ENCODE measurements around the gene BCL2L11.
A peak's percentile ranks its signal among the peaks of the same experiment; 100 is the strongest.

The BCL2L11 gene

DNA sequence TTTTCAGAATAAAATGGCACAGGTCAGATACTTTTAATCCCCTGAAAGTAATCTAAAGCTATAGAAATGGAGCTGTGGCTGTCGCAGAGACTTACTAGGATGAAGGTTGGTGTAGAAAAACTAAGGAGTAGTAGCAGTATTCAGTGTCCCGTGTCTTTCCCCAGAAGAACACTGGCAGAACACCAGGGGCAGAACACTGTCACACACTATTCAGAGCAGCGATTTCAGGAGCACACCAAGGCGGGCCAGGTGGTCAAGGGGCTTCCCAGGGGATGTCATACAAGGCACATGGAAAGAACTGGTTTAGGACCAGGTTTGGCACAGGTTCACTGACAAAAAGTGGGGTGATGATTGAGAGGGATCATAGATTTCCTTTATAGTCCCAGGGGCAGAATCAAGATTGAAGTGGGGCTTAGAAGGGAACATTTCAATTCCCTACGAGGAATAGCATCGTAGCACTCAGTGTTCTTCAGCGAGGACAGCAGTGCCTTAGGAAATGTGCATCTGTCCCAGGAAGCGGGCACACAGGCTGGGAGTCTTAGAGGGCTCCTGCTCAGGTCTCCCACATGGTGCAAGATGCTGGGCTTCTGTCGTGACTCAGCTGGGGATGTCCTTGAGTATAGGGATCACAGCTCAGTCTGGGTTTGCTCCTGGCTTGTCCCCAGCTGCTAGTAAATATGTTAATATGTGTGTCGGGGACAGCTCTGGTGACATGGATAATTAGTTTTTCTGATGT, 22.6 kb downstream of the BCL2L11 start:
- DNase-seq: no peak
- no peaks in the 10 kb centered on the region for H3K9me3 Mint-ChIP-seq
- peak overlapping the region; percentile 78 for H3K27ac Mint-ChIP-seq
- TF ChIP-seq, protein P1, sequence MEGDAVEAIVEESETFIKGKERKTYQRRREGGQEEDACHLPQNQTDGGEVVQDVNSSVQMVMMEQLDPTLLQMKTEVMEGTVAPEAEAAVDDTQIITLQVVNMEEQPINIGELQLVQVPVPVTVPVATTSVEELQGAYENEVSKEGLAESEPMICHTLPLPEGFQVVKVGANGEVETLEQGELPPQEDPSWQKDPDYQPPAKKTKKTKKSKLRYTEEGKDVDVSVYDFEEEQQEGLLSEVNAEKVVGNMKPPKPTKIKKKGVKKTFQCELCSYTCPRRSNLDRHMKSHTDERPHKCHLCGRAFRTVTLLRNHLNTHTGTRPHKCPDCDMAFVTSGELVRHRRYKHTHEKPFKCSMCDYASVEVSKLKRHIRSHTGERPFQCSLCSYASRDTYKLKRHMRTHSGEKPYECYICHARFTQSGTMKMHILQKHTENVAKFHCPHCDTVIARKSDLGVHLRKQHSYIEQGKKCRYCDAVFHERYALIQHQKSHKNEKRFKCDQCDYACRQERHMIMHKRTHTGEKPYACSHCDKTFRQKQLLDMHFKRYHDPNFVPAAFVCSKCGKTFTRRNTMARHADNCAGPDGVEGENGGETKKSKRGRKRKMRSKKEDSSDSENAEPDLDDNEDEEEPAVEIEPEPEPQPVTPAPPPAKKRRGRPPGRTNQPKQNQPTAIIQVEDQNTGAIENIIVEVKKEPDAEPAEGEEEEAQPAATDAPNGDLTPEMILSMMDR (IDR thresholded peaks at IDR 0.05): no peak
- H3K4me1 Mint-ChIP-seq: peaks cover 54% of the 10 kb centered on the region
- H3K4me3 Mint-ChIP-seq: no peak overlapping the region
- H3K36me3 Mint-ChIP-seq (ENCODE audit: low read depth): peaks cover 66% of the 10 kb centered on the region
- no peaks in the 10 kb centered on the region for H3K27me3 Mint-ChIP-seq (ENCODE audit: low read depth, poor library complexity)

DNA sequence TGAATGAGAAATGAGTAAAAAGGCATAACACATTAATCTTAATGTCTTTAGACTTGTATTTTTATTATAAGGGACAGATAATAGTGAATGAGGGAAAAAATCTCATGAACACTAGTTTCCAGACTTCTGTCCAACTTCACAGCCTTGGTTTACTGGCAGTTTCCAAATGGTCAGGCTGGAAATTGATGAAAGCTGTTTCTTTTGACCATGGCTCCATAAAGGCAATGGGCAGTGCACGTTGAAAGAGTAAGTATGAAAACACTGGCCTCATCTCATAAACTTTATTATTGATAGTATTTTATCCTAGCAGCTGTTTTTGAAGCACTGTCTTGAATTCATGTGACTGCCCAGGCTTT, 23.1 kb downstream of the BCL2L11 start:
- TF ChIP-seq, protein P1 (IDR thresholded peaks at IDR 0.05): no peak
- Mint-ChIP-seq H3K27me3 (ENCODE audit: low read depth, poor library complexity) (no peaks in the 10 kb centered on the region), H3K36me3 (ENCODE audit: low read depth) (peaks cover 61% of the 10 kb centered on the region), H3K4me3 (no peak overlapping the region), H3K9me3 (no peaks in the 10 kb centered on the region), H3K27ac (peak overlapping the region; percentile 78), H3K4me1 (peaks cover 54% of the 10 kb centered on the region)
- no peak for DNase-seq

DNA sequence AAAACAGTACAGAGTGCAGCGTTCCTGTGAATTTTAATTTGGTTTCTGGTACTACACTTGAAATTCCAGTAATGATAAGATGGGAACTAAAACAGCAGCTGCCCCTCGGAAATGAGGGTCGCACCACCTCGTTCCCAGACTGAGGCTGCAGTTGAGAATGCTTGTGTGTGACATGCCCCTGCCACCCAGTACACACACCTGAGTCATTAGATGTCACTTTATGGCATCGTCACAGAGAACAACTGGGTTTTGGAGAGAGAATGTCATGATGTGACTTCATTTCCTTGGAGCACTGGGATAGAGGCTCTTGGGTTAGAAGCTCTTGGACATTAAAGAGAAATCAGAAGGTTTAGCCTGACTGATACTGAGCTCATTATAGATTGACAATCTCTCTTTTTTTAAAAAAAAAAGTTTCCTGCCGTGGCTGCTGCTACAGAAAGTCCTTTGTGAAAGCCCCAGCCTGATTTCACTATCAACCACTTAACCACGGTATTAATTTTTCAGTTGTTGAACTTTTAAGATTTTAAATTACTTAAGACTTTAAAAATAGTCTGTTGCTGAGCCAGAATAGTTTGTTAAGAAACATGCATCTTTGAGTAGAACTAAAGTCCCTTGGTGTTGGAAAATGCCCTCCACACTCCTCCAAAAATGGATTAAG, 24.5 kb downstream of the BCL2L11 start:
- TF ChIP-seq, protein P1 (IDR thresholded peaks at IDR 0.05): no peak
- no peak overlapping the region for H3K4me3 Mint-ChIP-seq
- H3K36me3 Mint-ChIP-seq (ENCODE audit: low read depth): peaks cover 53% of the 10 kb centered on the region
- H3K27ac Mint-ChIP-seq: peak overlapping the region; percentile 37
- no peaks in the 10 kb centered on the region for H3K27me3 Mint-ChIP-seq (ENCODE audit: low read depth, poor library complexity)
- H3K9me3 Mint-ChIP-seq: no peaks in the 10 kb centered on the region
- H3K4me1 Mint-ChIP-seq: peaks cover 66% of the 10 kb centered on the region
- no peak for DNase-seq

GRCh38 chr2:111145951-111146350, 25.2 kb downstream of the BCL2L11 start:
- Mint-ChIP-seq H3K9me3 (no peaks in the 10 kb centered on the region), H3K27me3 (ENCODE audit: low read depth, poor library complexity) (no peaks in the 10 kb centered on the region), H3K4me1 (peaks cover 66% of the 10 kb centered on the region), H3K36me3 (ENCODE audit: low read depth) (peaks cover 53% of the 10 kb centered on the region), H3K4me3 (no peak overlapping the region), H3K27ac (no peak overlapping the region)
- DNase-seq: no peak
- TF ChIP-seq, protein P1 (IDR thresholded peaks at IDR 0.05): no peak

DNA sequence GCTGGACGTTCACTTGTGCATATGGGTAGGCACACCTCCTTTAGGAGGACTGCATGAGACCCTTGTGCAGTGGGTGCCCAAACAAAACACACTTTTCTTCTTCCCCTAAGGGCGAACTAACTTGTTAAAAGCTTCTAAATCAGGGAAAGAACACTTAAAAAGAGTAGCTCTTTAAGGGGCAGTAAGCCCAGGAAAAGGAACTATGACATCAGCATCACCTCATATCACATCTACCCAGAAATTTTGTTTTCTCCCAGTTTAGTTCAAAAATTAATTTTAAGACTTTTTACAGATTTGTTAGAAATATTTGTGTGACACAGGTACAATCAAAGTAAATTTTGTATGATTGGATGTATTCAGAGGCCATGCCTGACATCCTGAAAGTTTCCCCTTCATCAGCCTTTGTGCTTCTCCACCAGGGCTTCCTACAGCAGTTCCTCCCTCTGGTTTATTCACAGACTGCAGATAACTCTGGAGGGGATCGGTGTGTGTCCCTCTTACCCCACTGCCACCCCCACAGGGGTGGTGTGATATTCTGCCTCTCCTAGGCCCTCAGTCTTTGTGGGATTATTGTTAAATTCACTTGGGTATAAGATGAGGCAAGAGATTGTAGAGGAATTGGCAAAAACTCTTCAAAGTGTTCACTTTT, 27.6 kb downstream of the BCL2L11 start:
- Mint-ChIP-seq H3K4me1 (peaks cover 50% of the 10 kb centered on the region), H3K27ac (peak overlapping the region; percentile 82), H3K36me3 (ENCODE audit: low read depth) (peaks cover 60% of the 10 kb centered on the region), H3K4me3 (no peak overlapping the region), H3K9me3 (no peaks in the 10 kb centered on the region), H3K27me3 (ENCODE audit: low read depth, poor library complexity) (no peaks in the 10 kb centered on the region)
- TF ChIP-seq, protein P1 (IDR thresholded peaks at IDR 0.05): no peak
- no peak for DNase-seq
